Tibial nerve (tissue), 4 donors: Measurements from ENCODE around the gene NT5M. TPM values are rescaled to one million over a fixed set of nuclear protein-coding genes. Genes with fewer than 3 reads are reported as not detected.

Source experiments
- DNase-seq, 2 donors: peaks; one replicate each; pipeline ENCODE4 v3.0.0-alpha.2; 2019; ENCODE audit warnings: low spot score in 2 of 2
- H3K27ac ChIP-seq, 4 donors: fragments of 200-600 bp; sonication (generic) in 3 of 4; one replicate each; pipeline ENCODE4 v1.5.1; 2017 to 2019; ENCODE audit warnings: mild to moderate bottlenecking in 1 of 4
- H3K27me3 ChIP-seq, 2 donors: fragments of 200-600 bp; sonication (generic) in 1 of 2; one replicate each; pipeline versions ENCODE4 v1.5.1 to v1.6.0; 2017 to 2019
- H3K36me3 ChIP-seq, 3 donors: fragments of 200-600 bp; sonication (generic); one replicate each; pipeline ENCODE4 v1.5.1; 2018 to 2019
- H3K4me1 ChIP-seq, 4 donors: fragments of 200-600 bp; sonication (generic) in 3 of 4; one replicate each; pipeline ENCODE4 v1.5.1; 2017 to 2019
- H3K4me3 ChIP-seq, 4 donors: fragments of 200-600 bp; sonication (generic) in 3 of 4; one replicate each; pipeline ENCODE4 v1.5.1; 2017 to 2019; ENCODE audit warnings: mild to moderate bottlenecking in 1 of 4, moderate library complexity in 1 of 4
- H3K9me3 ChIP-seq, 4 donors: fragments of 200-600 bp; sonication (generic) in 3 of 4; one replicate each; pipeline ENCODE4 v1.5.1; 2017 to 2019
- EP300 ChIP-seq, 2 donors: sonication (generic); formaldehyde crosslinking; IDR thresholded peaks; one replicate each; pipeline ENCODE4 v1.6.1; 2017; ENCODE audit warnings: antibody characterized with exemption in 2 of 2, mild to moderate bottlenecking in 1 of 2
- POLR2A ChIP-seq, 2 donors: fragments of 450-650 bp; IDR thresholded peaks; one replicate each; pipeline ENCODE4 v1.6.1; 2017; ENCODE audit warnings: antibody characterized with exemption in 2 of 2, mild to moderate bottlenecking in 2 of 2, moderate library complexity in 2 of 2
- WGBS, 2 donors: methylation state at CpG; one replicate each; pipeline ENCODE4 v1.1.5; 2018; 5-methylcytosine and 5-hydroxymethylcytosine counted together
- total RNA-seq, 4 donors: library from RNA; depleted of rRNA; stranded (reverse); fragments of >200 nt; gene quantifications; one replicate each; pipeline ENCODE4 v1.1.0, GENCODE V29; 2016
- TF ChIP-seq, protein P1 (sequence below), 5 experiments: fragments of 200-600 bp in 3 of 5; fragments of 450-650 bp in 2 of 5; sonication (generic) in 3 of 5; IDR thresholded peaks; one replicate each; pipeline ENCODE4 v1.5.1; 2016 to 2019; ENCODE audit warnings: antibody characterized with exemption in 5 of 5, mild to moderate bottlenecking in 3 of 5, moderate library complexity in 2 of 5

Gene NT5M
- total RNA-seq, 4 donors from 2014 or later: 4.8 to 11.2 (median 7.7) TPM

DNA sequence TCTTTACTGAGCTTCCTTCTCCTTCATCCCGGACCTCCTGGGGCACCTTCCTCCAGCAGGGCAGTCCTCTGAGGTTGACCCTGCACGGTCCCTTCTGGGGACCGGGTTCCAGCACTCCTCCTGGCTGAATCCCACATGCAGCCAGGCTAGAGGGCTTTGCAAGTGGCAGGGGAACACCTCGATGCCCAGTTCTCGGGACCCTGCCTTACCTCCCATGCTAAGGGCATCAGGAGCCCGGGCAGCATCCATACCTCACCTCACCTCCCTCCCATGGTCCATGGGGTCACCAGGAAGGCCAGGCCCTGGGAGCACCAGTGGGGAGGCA, 81.1 kb downstream of the NT5M start:
- H3K27me3 ChIP-seq: no peaks in the 10 kb centered on the region
- H3K4me3 ChIP-seq: no peak overlapping the region
- no peak overlapping the region for H3K27ac ChIP-seq
- no peaks in the 10 kb centered on the region for H3K36me3 ChIP-seq
- H3K4me1 ChIP-seq: peaks cover 0 to 33% (median 3%) of the 10 kb centered on the region in 4 donors
- no peak for DNase-seq
- TF ChIP-seq EP300 (IDR thresholded peaks at IDR 0.05) (no peak), POLR2A (IDR thresholded peaks at IDR 0.05) (no peak)
- TF ChIP-seq, protein P1, sequence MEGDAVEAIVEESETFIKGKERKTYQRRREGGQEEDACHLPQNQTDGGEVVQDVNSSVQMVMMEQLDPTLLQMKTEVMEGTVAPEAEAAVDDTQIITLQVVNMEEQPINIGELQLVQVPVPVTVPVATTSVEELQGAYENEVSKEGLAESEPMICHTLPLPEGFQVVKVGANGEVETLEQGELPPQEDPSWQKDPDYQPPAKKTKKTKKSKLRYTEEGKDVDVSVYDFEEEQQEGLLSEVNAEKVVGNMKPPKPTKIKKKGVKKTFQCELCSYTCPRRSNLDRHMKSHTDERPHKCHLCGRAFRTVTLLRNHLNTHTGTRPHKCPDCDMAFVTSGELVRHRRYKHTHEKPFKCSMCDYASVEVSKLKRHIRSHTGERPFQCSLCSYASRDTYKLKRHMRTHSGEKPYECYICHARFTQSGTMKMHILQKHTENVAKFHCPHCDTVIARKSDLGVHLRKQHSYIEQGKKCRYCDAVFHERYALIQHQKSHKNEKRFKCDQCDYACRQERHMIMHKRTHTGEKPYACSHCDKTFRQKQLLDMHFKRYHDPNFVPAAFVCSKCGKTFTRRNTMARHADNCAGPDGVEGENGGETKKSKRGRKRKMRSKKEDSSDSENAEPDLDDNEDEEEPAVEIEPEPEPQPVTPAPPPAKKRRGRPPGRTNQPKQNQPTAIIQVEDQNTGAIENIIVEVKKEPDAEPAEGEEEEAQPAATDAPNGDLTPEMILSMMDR (IDR thresholded peaks at IDR 0.05): no peak
- WGBS, 2 donors: 86 to 88% methylated on average over 6 of the region's 6 CpGs
- H3K9me3 ChIP-seq: no peaks in the 10 kb centered on the region

DNA sequence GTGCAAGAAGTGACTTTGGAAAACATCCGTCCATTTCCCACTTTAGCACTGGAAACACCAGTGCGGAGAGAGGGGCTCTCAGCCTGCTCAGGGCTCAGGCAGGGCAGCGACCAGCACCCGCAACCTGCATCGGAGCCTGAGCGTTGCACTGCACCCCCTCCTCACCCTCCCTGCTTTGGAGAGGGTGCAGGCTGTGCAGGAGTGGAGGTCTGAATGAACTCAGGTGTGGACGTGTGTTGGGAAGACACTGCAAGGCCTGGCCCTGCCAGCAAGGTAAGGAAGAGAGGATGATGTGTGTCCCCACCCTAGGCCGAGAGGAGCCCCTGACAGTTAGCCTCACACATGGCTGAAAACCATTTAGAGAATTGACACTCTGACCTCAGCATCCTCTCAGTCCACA, 81.8 kb downstream of the NT5M start:
- Histone ChIP-seq H3K27me3 (no peaks in the 10 kb centered on the region), H3K4me1 (peaks cover 0 to 26% (median under 1%) of the 10 kb centered on the region in 4 donors), H3K36me3 (no peaks in the 10 kb centered on the region), H3K27ac (no peak overlapping the region), H3K4me3 (no peak overlapping the region), H3K9me3 (no peaks in the 10 kb centered on the region)
- whole genome bisulfite sequencing, 2 donors: 92 to 96% methylated on average over 8 of the region's 8 CpGs
- no peak for DNase-seq
- TF ChIP-seq, protein P1 (IDR thresholded peaks at IDR 0.05): no peak
- TF ChIP-seq EP300 (IDR thresholded peaks at IDR 0.05) (no peak), POLR2A (IDR thresholded peaks at IDR 0.05) (no peak)

DNA sequence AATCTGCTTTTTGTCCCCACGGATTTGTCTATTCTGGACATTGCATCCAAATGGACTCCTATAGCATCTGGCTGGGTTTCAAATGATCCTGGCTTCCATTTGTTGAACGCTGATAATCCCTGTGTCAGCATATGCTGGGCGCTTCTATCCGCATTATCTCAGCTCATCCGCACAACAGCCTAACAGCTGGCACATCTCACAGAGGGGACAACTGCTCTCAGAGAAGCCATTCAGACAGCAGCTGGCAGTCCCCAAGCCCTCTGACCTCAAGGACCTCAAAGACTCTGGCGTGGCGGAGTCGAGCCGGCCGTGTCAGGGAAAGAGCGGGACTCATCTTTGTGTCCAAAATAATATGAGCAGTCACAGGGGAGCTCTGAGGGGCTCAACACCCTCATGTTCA, 82.3 kb downstream of the NT5M start:
- DNase-seq: no peak
- peaks cover 0 to 21% (median 0%) of the 10 kb centered on the region in 4 donors for H3K4me1 ChIP-seq
- H3K27me3 ChIP-seq: no peaks in the 10 kb centered on the region
- TF ChIP-seq EP300 (IDR thresholded peaks at IDR 0.05) (no peak), POLR2A (IDR thresholded peaks at IDR 0.05) (no peak)
- TF ChIP-seq, protein P1 (IDR thresholded peaks at IDR 0.05): no peak
- H3K27ac ChIP-seq: peak overlapping the region in 1 of 4 donors; percentile 22
- H3K4me3 ChIP-seq: no peak overlapping the region
- WGBS, 2 donors: 47 to 63% methylated on average over 11 of the region's 11 CpGs
- H3K36me3 ChIP-seq: no peaks in the 10 kb centered on the region
- H3K9me3 ChIP-seq: no peaks in the 10 kb centered on the region

DNA sequence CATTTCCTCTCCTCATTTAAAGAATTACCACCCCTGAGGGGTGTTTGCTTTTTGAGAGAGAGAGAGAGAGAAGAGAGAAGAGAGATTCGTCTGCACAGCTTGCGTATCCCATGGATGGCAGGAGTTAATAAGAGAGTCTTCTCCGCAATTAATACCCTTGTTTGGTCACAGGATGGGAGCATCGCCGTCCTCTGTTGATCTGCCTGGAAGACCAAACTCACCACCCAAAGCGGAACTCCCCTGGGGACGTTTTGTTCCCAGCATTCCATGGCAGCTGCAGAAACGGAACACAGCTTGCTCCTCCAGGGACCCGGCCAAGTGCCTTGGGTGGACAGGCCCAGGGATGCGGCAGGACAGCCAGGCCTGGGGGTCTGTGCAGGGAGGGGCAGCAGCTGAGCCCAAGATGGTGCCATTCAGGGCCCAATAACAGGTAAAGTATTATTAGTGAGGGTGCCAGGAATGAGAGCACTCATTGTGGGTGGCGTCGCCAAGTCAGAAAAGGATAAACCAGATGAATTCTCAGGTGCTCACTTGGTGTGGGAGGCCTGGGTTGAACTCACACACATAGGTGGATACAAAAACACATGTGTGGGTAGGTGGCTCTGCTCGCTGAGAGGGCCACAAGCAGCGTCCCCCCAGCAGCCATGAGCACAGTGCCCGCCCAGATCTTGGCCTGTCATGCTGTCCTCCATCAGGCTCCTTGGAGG, 83.1 kb downstream of the NT5M start:
- WGBS, 2 donors: 81 to 84% methylated on average over 15 of the region's 15 CpGs
- no peaks in the 10 kb centered on the region for H3K9me3 ChIP-seq
- no peak for DNase-seq
- TF ChIP-seq POLR2A (IDR thresholded peaks at IDR 0.05) (no peak), EP300 (IDR thresholded peaks at IDR 0.05) (no peak)
- TF ChIP-seq, protein P1 (IDR thresholded peaks at IDR 0.05): no peak
- H3K36me3 ChIP-seq: no peaks in the 10 kb centered on the region
- peaks cover 0 to 14% (median 0%) of the 10 kb centered on the region in 4 donors for H3K4me1 ChIP-seq
- H3K27ac ChIP-seq: peak overlapping the region in 1 of 4 donors; percentile 22
- H3K4me3 ChIP-seq: no peak overlapping the region
- no peaks in the 10 kb centered on the region for H3K27me3 ChIP-seq

DNA sequence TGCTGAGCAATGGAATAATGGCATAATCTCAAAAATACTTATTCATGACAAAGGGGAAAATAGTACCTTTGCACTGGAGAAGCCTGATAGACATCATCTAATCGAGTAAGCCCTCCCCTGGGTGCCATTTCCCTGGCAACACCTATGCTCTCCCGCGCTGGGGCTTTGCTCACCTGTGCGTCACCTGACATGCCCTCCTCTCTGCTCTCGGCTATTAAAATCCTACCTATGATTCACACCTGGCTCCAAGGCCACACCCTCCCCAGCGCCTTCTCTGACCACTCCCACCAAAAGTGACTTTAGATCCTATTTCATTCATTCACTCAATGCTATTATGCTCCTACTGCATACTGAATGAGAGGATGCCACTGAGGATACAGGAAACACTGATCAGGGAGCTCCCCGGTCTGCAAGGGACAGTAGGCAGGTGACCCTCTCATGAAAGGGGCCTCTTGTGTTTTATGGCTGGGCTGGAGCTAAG, 83.9 kb downstream of the NT5M start:
- TF ChIP-seq POLR2A (IDR thresholded peaks at IDR 0.05): no peak
- TF ChIP-seq, protein P1 (IDR thresholded peaks at IDR 0.05): no peak
- TF ChIP-seq EP300 (IDR thresholded peaks at IDR 0.05): no peak
- H3K36me3 ChIP-seq: no peaks in the 10 kb centered on the region
- peaks cover 0 to 5% (median 0%) of the 10 kb centered on the region in 4 donors for H3K4me1 ChIP-seq
- no peak for DNase-seq
- no peak overlapping the region for H3K4me3 ChIP-seq
- H3K9me3 ChIP-seq: no peaks in the 10 kb centered on the region
- H3K27me3 ChIP-seq: no peaks in the 10 kb centered on the region
- 90 to 92% methylated on average over 7 of the region's 7 CpGs for WGBS, 2 donors
- H3K27ac ChIP-seq: no peak overlapping the region
